Keratinocyte (primary cell): Measurements from ENCODE around the gene PI3.

Source experiments
- EZH2 ChIP-seq: IDR thresholded peaks from one replicate; pipeline ENCODE4 v1.6.1; 2012; ENCODE audit warnings: inconsistent platforms, mild to moderate bottlenecking, low read length, moderate library complexity
- TF ChIP-seq, protein P1 (sequence below), 3 experiments: IDR thresholded peaks in 1 of 3; conservative IDR thresholded peaks in 1 of 3; optimal IDR thresholded peaks in 1 of 3; 2 replicates in 2 of 3; 3 replicates in 1 of 3; pipeline versions ENCODE3 to v1.5.1; 2011; ENCODE audit warnings: low read length in 3 of 3, mild to moderate bottlenecking in 3 of 3, moderate library complexity in 2 of 3, control low read depth in 1 of 3, inconsistent platforms in 1 of 3; ENCODE audit not compliant: insufficient read depth in 2 of 3; ENCODE audit errors: extremely low read depth in 1 of 3

DNA sequence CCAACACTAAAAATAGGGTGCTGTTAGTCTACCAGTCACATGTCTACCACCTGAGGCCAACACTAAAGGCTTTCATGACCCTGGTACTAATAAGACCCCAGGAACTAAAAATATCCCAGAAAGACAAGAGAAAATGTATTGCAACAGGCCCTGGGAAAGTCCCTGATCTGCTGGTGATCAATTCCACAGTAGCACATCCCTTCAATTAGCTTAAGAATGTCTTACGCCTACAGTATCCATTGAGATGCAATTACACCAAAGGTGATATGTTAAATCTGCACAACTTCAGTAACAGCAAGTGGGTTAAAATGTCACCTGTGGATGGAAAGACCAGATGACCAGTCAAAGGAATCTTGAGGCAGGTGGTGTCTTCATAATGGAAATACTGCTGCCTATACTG is 35.2 kb downstream of the PI3 start:
- TF ChIP-seq, protein P1, sequence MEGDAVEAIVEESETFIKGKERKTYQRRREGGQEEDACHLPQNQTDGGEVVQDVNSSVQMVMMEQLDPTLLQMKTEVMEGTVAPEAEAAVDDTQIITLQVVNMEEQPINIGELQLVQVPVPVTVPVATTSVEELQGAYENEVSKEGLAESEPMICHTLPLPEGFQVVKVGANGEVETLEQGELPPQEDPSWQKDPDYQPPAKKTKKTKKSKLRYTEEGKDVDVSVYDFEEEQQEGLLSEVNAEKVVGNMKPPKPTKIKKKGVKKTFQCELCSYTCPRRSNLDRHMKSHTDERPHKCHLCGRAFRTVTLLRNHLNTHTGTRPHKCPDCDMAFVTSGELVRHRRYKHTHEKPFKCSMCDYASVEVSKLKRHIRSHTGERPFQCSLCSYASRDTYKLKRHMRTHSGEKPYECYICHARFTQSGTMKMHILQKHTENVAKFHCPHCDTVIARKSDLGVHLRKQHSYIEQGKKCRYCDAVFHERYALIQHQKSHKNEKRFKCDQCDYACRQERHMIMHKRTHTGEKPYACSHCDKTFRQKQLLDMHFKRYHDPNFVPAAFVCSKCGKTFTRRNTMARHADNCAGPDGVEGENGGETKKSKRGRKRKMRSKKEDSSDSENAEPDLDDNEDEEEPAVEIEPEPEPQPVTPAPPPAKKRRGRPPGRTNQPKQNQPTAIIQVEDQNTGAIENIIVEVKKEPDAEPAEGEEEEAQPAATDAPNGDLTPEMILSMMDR (optimal IDR thresholded peaks at IDR 0.05 in 1 of 3, IDR thresholded peaks at IDR 0.05 in 1 of 3, conservative IDR thresholded peaks at IDR 0.05 in 1 of 3; ENCODE audit: extremely low read depth in 1 of 3, insufficient read depth in 2 of 3, low read length in 3 of 3) = no peak
- TF ChIP-seq EZH2 = no peak
